ENCODE data around the gene RPTOR.

Gene RPTOR

DNA sequence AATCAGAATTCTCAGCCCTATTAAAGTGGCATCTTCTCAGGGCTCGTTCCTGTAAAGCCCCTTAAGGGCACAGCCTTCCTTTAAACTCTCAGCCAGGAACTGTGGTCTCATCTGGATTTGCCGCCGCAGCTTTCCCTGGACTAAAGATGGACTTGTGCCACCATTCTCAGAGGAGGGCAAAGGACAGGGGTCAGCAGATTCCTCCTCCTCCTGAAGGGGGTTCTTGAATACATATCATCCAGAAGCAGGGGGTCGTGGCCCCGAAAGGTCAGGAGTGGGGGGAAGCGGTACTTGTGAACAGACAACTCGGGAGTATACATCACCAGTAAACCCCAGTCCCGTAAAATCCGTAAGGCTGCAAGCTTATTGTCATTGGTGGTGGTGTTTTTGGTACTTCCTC, 174.8 kb downstream of the RPTOR start:
- TF ChIP-seq, protein P1, sequence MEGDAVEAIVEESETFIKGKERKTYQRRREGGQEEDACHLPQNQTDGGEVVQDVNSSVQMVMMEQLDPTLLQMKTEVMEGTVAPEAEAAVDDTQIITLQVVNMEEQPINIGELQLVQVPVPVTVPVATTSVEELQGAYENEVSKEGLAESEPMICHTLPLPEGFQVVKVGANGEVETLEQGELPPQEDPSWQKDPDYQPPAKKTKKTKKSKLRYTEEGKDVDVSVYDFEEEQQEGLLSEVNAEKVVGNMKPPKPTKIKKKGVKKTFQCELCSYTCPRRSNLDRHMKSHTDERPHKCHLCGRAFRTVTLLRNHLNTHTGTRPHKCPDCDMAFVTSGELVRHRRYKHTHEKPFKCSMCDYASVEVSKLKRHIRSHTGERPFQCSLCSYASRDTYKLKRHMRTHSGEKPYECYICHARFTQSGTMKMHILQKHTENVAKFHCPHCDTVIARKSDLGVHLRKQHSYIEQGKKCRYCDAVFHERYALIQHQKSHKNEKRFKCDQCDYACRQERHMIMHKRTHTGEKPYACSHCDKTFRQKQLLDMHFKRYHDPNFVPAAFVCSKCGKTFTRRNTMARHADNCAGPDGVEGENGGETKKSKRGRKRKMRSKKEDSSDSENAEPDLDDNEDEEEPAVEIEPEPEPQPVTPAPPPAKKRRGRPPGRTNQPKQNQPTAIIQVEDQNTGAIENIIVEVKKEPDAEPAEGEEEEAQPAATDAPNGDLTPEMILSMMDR (IDR thresholded peaks at IDR 0.05; ENCODE audit: insufficient read depth, missing control alignments), result no peak
- FAIRE-seq (no peak), DNase-seq (ENCODE audit: insufficient read length, low spot score) (no peak)

DNA sequence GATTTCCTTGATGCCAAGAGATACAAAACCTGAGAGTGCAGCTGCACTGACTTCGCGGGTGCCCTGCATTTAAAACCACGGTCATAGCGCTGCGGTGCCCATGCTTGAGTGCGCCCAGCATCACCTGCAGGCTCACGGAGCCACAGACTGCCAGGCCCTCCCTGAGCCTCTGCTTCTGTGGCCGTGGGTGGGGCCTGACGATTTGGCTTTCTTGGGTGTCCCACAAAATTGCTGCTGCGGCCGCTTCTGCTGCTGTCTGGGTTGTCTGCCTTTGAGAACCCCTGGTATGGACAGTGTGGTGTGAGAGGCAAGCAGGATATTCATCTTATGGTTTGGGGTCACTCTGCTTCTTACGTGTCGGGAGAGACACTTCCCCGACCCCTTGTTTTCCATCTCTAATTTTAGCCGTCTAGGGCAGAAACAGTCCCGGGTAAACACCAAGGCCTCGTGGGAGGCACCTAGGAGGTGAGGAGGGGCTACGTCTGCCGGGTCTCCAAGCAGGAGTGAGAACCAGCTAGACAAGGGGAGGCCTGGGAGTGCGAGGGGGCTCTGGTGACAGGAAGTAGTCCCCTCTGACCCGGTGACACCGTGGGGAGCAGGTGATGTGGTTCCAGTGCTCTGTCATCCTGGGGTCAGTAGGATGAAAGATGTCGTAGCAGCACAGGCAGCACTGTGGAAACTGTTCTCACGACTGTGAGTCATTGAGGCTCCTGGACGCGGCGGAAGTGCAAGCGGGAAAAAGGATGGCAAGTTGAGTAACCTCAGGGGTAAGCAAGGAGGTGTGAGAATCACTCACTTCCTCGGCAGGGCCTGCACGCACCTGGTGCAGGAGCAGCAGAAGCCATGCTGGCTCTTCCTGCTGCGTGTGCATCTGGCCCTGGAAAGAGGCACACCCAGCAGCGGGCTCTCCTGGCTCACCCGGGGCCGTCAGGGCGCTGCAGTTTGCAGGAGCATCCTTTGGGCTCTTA, 176.3 kb downstream of the RPTOR start:
- DNase-seq (ENCODE audit: insufficient read length, low spot score) (no peak), FAIRE-seq (no peak)
- TF ChIP-seq, protein P1 (IDR thresholded peaks at IDR 0.05; ENCODE audit: insufficient read depth, missing control alignments), result no peak

GRCh38 chr17:80722661-80723060, 178.0 kb downstream of the RPTOR start:
- DNase-seq (ENCODE audit: insufficient read length, low spot score) (no peak), FAIRE-seq (no peak)
- TF ChIP-seq, protein P1 (IDR thresholded peaks at IDR 0.05; ENCODE audit: insufficient read depth, missing control alignments), result no peak

- no peak for FAIRE-seq
- no peak for DNase-seq (ENCODE audit: insufficient read length, low spot score)
- TF ChIP-seq, protein P1 (IDR thresholded peaks at IDR 0.05; ENCODE audit: insufficient read depth, missing control alignments), result no peak
Observed at GRCh38 chr17:80724775-80725266, 180.2 kb downstream of the RPTOR start.

DNA sequence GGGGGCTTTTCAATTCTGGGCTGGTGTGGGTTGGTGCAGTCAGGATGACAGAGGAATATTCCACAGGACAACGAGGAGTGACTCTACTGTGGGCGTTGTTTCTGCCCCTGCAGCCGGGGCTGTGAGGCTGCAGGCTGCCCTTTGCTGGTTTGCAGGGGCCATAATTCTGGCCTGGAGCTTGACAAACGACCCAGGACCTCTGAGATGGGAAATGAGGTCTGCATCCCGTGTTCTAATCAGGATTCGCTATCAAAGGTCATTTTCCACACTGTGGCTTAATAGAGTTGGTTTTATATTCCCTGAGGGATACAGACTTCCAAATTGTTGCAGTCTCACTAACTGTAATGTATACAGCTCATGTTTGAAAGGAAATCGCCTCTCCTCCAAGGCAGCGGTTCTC, 180.9 kb downstream of the RPTOR start:
- TF ChIP-seq, protein P1 (IDR thresholded peaks at IDR 0.05; ENCODE audit: insufficient read depth, missing control alignments), result no peak
- DNase-seq (ENCODE audit: insufficient read length, low spot score), result no peak
- no peak for FAIRE-seq

- no peak for DNase-seq (ENCODE audit: insufficient read length, low spot score)
- TF ChIP-seq, protein P1 (IDR thresholded peaks at IDR 0.05; ENCODE audit: insufficient read depth, missing control alignments), result no peak
- FAIRE-seq, result no peak
Observed at GRCh38 chr17:80726558-80727408, 182.1 kb downstream of the RPTOR start.
